Left lung (tissue), 10 donors: ENCODE results near the gene OR51T1. TPM values are rescaled to one million over a fixed set of nuclear protein-coding genes. Genes with fewer than 3 reads are reported as not detected.

ENCODE experiments used
- ATAC-seq: fragments of 200-7000 bp; cut with Tn5 transposase; one replicate; pipeline ENCODE4 v1.9.1; 2020; ENCODE audit warnings: moderate library complexity
- DNase-seq, 4 donors: peaks; one replicate each; pipeline ENCODE4 v3.0.0-alpha.2; 2013 to 2020
- H3K27ac ChIP-seq, 2 donors: fragments of 200-600 bp; sonication (generic) in 1 of 2; one replicate each; pipeline versions ENCODE4 v1.5.0 to v1.8.0; 2020 to 2021
- H3K27me3 ChIP-seq, 2 donors: fragments of 200-600 bp; sonication (generic) in 1 of 2; one replicate each; pipeline versions ENCODE4 v1.5.0 to v1.8.0; 2020 to 2021
- H3K36me3 ChIP-seq, 2 donors: fragments of 200-600 bp; sonication (generic) in 1 of 2; one replicate each; pipeline versions ENCODE4 v1.5.0 to v1.8.0; 2020 to 2021
- H3K4me1 ChIP-seq, 2 donors: fragments of 200-600 bp; one replicate each; pipeline ENCODE4 v1.8.0; 2021
- H3K4me3 ChIP-seq, 2 donors: fragments of 200-600 bp; sonication (generic) in 1 of 2; one replicate each; pipeline versions ENCODE4 v1.5.0 to v1.8.0; 2020 to 2021; ENCODE audit warnings: mild to moderate bottlenecking in 1 of 2
- H3K9me3 ChIP-seq, 2 donors: fragments of 200-600 bp; sonication (generic) in 1 of 2; one replicate each; pipeline versions ENCODE4 v1.5.0 to v1.8.0; 2020 to 2021
- intact Hi-C, 2 donors: fragments of 100-400 bp; cut with DNase I; formaldehyde crosslinking; loops; one replicate each; pipeline versions ENCODE4 v1.11.2 to v1.14.2; 2022
- polyA plus RNA-seq, 6 donors: library from polyadenylated mRNA; unstranded; fragments of 120-200 nt; gene quantifications; one replicate each; pipeline ENCODE4 v1.2.1, GENCODE V29; 2013; ENCODE audit not compliant: insufficient read length in 6 of 6
- total RNA-seq, 2 donors: library from RNA; stranded (reverse); fragmentation: NEBNext Ultra II Directional; extraction: Animal tissue kit (Norgen Biotek cat#: 25700); gene quantifications; one replicate each; pipeline ENCODE4 v1.2.1, GENCODE V29; 2021
- TF ChIP-seq, protein P1 (sequence below), 2 donors: fragments of 200-600 bp; sonication (generic) in 1 of 2; IDR thresholded peaks; one replicate each; pipeline versions ENCODE4 v1.5.0 to v1.8.0; 2021; ENCODE audit warnings: antibody characterized with exemption in 2 of 2
- donor health status: DM: no; HTN: yes; CAD: no.
- donor health status: DM: no; HTN: no; CAD: no.

OR51T1 gene
- total and polyA plus RNA-seq, 8 donors: not detected

DNA sequence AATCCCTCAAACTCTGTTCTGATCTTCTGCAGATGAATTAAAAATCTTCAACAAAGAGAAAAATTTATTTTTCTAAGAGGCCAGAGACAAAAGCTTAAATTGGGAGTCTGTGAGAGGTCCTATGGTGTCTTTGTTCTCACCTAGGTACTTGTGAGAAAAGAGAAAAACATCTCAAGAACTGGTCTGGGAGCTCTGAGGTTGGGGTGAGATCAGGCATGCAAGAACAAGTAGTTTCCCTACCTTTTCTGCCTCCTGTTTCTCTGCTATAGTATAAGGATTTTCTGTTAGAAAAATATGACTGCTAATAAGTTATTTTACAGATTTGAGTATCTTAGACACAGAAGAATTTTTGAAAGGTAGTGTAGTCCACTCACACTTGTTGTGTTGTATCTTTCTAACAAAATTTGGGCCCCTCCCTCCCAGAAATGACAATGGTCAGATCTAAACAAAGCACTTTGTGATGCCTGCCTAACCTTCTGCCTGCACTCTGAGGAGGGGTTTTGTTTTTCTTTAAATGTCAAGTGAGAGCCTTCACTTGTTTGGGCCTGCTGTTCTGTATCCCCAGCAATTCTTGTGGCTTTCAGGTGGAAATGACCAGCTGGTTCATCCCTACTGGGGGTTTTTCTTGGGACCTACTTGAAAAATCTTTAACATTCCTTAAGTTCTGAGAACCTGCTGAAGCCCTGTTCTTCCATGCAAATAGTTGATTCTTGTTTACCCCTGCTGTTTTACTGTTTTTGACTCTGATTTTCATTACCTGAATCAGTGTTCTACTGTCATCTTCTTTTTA, 19.1 kb upstream of the OR51T1 start:
- ATAC-seq: no peak
- intact Hi-C loops: no loop called here
- TF ChIP-seq, protein P1, sequence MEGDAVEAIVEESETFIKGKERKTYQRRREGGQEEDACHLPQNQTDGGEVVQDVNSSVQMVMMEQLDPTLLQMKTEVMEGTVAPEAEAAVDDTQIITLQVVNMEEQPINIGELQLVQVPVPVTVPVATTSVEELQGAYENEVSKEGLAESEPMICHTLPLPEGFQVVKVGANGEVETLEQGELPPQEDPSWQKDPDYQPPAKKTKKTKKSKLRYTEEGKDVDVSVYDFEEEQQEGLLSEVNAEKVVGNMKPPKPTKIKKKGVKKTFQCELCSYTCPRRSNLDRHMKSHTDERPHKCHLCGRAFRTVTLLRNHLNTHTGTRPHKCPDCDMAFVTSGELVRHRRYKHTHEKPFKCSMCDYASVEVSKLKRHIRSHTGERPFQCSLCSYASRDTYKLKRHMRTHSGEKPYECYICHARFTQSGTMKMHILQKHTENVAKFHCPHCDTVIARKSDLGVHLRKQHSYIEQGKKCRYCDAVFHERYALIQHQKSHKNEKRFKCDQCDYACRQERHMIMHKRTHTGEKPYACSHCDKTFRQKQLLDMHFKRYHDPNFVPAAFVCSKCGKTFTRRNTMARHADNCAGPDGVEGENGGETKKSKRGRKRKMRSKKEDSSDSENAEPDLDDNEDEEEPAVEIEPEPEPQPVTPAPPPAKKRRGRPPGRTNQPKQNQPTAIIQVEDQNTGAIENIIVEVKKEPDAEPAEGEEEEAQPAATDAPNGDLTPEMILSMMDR (IDR thresholded peaks at IDR 0.05): no peak

DNA sequence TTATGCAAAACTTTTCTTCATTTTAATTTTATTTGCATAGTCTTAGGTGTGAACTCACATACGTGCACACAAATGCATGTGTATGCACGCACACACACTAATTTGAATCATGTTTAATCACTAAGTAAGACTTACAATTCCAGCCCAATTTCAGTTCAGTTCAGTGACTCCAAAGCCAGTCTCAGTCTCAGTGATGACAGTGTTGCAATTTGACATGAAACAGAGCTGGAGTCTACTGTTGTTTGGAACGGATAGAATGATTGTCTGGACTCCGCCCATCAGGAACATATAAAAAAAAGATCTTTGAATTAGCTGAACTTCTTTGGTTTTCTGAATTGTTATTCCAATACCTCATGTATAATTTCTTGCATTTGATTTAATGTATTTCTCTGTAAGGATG, 17.8 kb upstream of the OR51T1 start:
- no peak for ATAC-seq
- intact Hi-C loops: no loop called here
- H3K27ac ChIP-seq: no peak overlapping the region

More for the DNA sequence above, 19.1 kb upstream of the OR51T1 start:
- Histone ChIP-seq H3K4me1 (no peaks in the 10 kb centered on the region), H3K27ac (no peak overlapping the region), H3K27me3 (no peaks in the 10 kb centered on the region), H3K9me3 (no peaks in the 10 kb centered on the region), H3K36me3 (no peaks in the 10 kb centered on the region), H3K4me3 (no peak overlapping the region)
- DNase-seq: no peak

DNA sequence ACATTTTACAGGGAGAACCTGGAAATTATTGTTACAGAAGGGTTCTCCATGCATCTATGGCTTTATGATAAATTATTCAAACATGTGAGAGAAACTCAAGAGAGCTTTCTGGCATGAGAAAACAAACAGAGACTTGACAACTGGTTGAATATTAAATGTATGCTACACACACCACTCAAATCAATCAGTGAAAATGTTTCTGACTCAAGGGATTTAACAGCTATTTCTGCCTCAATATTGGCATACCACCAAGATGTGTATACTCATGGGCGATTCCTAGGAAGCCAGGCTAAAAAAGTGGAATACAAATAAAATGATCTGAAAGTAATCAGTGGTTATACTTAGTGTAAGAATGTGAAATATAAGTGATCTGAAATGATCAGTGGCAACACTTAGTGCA, 15.8 kb upstream of the OR51T1 start:
- Histone ChIP-seq H3K4me1 (no peaks in the 10 kb centered on the region), H3K4me3 (no peak overlapping the region), H3K27me3 (no peaks in the 10 kb centered on the region), H3K9me3 (no peaks in the 10 kb centered on the region), H3K36me3 (no peaks in the 10 kb centered on the region), H3K27ac (no peak overlapping the region)
- no peak for DNase-seq
- TF ChIP-seq, protein P1 (IDR thresholded peaks at IDR 0.05): no peak
- intact Hi-C loops: no loop called here
- no peak for ATAC-seq

More for the DNA sequence above, 17.8 kb upstream of the OR51T1 start:
- TF ChIP-seq, protein P1 (IDR thresholded peaks at IDR 0.05): no peak
- H3K36me3 ChIP-seq: no peaks in the 10 kb centered on the region
- no peaks in the 10 kb centered on the region for H3K9me3 ChIP-seq
- DNase-seq: no peak
- H3K4me1 ChIP-seq: no peaks in the 10 kb centered on the region
- H3K27me3 ChIP-seq: no peaks in the 10 kb centered on the region
- no peak overlapping the region for H3K4me3 ChIP-seq

DNA sequence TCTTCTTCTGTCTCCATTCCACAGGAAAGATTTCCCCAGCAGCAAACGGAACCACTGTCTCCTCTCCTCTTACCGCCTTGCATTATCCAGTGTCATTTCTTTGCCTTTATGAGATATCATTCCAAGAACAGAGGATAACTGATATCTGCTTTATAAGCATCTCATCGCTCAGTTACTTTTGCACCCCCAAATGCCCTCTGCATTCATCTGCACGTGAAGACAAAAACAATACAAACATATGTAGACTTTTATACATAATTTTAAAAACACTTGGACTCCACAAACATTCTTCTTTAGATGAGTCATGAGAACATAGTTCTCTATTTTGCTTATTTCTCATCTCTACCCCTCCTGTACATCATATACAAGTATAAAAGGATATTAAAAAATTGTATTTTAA, 512 bp upstream of the OR51T1 start:
- no peak for ATAC-seq
- Histone ChIP-seq H3K9me3 (no peaks in the 10 kb centered on the region), H3K36me3 (no peaks in the 10 kb centered on the region), H3K27ac (no peak overlapping the region), H3K27me3 (no peaks in the 10 kb centered on the region), H3K4me3 (no peak overlapping the region), H3K4me1 (no peaks in the 10 kb centered on the region)
- intact Hi-C loops: no loop called here
- TF ChIP-seq, protein P1 (IDR thresholded peaks at IDR 0.05): no peak
- DNase-seq: no peak

DNA sequence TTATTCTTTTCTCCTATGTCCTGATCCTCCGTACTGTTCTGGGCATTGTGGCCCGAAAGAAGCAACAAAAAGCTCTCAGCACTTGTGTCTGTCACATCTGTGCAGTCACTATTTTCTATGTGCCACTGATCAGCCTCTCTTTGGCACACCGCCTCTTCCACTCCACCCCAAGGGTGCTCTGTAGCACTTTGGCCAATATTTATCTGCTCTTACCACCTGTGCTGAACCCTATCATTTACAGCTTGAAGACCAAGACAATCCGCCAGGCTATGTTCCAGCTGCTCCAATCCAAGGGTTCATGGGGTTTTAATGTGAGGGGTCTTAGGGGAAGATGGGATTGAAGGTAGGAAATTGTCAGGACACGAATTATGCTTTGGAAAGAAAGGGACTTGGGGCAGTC, 843 bp downstream of the OR51T1 start:
- Histone ChIP-seq H3K4me3 (no peak overlapping the region), H3K36me3 (no peaks in the 10 kb centered on the region), H3K4me1 (no peaks in the 10 kb centered on the region), H3K27ac (no peak overlapping the region), H3K27me3 (no peaks in the 10 kb centered on the region), H3K9me3 (no peaks in the 10 kb centered on the region)
- no peak for ATAC-seq
- intact Hi-C loops: no loop called here
- DNase-seq: no peak
- TF ChIP-seq, protein P1 (IDR thresholded peaks at IDR 0.05): no peak
